GM13976 (cell line): ENCODE results near the gene ATP5F1C.

Source experiments
- DNase-seq: peaks from one replicate; pipeline ENCODE4 v3.0.0; 2012; ENCODE audit warnings: low spot score
- in situ Hi-C: fragments of 300-500 bp; cut with MboI; formaldehyde crosslinking; loops from one replicate; pipeline ENCODE4 v1.12.0; 2022; ENCODE audit warnings: low sequenced_read_pairs, mixed read lengths, inconsistent platforms; ENCODE audit not compliant: unreplicated experiment
- TF ChIP-seq, protein P1 (sequence below): IDR thresholded peaks from 2 replicates; pipeline ENCODE4 v1.5.1; 2012; ENCODE audit warnings: borderline replicate concordance, mild to moderate bottlenecking; ENCODE audit not compliant: insufficient read depth; ENCODE audit errors: extremely low read depth, missing control alignments, control extremely low read depth

Gene ATP5F1C

DNA sequence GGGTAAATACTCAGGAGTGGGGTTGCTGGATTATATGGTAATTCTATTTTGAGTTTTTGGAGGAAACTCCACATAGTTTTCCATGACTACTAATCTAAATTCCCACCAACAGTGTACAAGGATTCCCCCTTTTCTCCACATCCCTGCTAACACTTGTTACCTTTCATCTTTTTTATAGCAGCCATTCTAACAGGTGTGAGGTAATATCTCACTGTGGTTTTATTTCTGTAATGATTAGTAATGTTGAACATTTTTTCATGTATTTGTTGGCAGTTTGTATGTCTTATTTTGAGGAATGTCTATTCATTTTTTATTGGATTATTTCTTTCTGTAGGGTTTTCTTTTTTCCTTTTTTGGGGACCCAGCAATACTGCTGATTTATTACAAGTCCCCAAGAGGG is 45.2 kb downstream of the ATP5F1C start:
- in situ Hi-C loops: no loop called here
- DNase-seq: no peak
- TF ChIP-seq, protein P1, sequence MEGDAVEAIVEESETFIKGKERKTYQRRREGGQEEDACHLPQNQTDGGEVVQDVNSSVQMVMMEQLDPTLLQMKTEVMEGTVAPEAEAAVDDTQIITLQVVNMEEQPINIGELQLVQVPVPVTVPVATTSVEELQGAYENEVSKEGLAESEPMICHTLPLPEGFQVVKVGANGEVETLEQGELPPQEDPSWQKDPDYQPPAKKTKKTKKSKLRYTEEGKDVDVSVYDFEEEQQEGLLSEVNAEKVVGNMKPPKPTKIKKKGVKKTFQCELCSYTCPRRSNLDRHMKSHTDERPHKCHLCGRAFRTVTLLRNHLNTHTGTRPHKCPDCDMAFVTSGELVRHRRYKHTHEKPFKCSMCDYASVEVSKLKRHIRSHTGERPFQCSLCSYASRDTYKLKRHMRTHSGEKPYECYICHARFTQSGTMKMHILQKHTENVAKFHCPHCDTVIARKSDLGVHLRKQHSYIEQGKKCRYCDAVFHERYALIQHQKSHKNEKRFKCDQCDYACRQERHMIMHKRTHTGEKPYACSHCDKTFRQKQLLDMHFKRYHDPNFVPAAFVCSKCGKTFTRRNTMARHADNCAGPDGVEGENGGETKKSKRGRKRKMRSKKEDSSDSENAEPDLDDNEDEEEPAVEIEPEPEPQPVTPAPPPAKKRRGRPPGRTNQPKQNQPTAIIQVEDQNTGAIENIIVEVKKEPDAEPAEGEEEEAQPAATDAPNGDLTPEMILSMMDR: no peak

DNA sequence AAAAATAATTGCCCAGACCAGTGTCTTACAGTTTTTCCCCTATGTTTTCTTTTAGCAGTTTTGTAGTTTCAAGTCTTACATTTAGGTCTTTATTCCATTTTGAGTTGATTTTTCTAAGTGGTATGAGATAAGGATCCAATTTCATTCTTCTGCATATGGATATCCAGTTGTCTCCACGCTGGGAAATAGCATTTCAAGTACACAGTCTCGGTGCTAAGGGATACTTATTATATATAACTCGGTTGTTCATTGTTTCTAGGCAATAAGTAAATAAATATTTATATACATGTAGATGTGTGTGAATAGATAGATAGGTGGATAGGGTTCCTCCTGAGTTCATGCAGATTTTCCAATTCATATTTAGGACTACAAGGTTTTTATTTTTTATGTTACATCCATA is 46.3 kb downstream of the ATP5F1C start:
- in situ Hi-C loops: no loop called here
- DNase-seq: no peak
- TF ChIP-seq, protein P1: no peak

- no peak for DNase-seq
- TF ChIP-seq, protein P1: no peak
- in situ Hi-C loops: no loop called here
These were observed 48.6 kb downstream of the ATP5F1C start for GRCh38 chr10:7836571-7836970.

DNA sequence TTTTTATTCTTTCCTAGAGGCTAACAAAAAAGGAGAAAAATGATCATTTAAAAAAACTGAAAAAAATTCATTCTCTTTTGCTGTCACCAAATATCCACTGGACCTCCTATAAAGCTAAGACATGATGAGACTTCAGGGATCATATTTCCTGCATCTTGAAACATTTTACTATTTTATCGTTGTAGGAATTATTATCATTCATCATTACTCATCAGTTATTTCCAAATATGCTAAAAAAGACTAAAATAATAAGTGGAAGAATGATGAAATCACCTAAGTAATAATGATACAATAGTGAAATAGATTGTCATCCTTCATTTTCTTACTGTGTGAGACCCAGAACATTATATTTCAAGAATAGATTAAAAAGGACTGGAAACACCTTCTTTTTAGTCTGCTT is 58.6 kb downstream of the ATP5F1C start:
- DNase-seq: no peak
- in situ Hi-C loops: no loop called here
- TF ChIP-seq, protein P1: no peak

GRCh38 chr10:7853226-7853842 is 65.4 kb downstream of the ATP5F1C start:
- TF ChIP-seq, protein P1: no peak
- DNase-seq: no peak
- in situ Hi-C loops: loop anchor here (25.0 kb wide), 1 partner anchor 1359 kb away; no protein-coding TSS in a partner anchor

DNA sequence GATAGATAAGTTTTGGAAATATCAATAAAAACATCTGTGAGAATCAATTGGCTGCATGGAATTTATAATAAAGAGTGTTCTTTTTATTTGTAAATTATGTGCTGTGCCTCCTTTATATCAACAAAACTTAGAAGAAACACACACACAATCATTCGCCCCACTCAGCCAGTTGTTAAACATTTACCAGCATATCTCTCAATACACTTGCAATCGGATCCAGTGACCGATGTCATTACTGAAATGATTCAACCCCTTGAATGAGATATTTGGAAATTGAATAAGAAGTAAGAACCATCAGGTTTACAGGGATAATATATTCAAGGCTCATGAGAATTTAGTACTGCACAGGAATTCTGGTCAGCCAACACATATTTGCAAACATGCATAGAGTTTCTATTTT is 65.9 kb downstream of the ATP5F1C start:
- DNase-seq: no peak
- in situ Hi-C loops: loop anchor here (25.0 kb wide), 1 partner anchor 1358 kb away; no protein-coding TSS in a partner anchor
- TF ChIP-seq, protein P1: no peak
